ENCODE results near the gene UCKL1. TPM values are rescaled to one million over a fixed set of nuclear protein-coding genes. Genes with fewer than 3 reads are reported as not detected.

Gene UCKL1
- total RNA-seq, 1 donor from 2014 or later: 33.4 TPM

DNA sequence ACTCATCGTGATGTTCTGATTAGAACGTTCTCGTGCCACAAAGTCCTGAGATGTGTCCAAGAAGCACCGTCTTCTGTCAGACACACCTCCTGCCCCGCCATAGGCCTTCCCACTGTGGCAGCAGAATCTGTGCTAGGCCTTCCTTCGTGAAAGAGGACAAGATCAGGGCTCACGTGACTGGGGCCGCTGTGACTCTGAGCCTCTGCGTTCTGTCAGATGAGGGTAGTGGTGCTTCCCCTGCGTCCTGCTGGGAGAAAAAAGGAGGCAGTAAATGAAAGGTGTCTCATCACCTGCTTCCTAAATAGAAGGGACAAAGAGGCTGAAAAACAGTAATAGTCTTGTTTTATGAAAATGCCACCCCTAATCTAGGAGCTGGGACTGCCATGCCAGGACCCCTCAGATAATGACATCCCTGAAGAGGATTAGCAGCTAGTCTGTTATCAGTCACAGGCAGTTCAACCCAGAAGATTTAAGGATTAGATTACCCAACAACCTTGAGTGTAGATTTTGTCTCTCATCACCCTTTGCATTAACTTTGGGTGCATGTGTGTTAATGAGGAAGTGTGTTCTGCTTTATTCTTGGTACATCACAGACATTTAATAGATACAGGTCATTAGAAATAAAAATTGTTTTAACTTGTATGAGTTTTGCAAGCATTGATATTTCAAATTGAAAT lies 57.2 kb downstream of the UCKL1 start:
- FAIRE-seq (no peak), DNase-seq (ENCODE audit: low read depth) (no peak)
- H3K9me3 ChIP-seq (ENCODE audit: insufficient read depth, low read depth, low read length): no peaks in the 10 kb centered on the region
- no peaks in the 10 kb centered on the region for H3K27me3 ChIP-seq (ENCODE audit: insufficient read depth, low read length)
- H3K9ac ChIP-seq (ENCODE audit: low read length): no peak overlapping the region
- no peak overlapping the region for H2AFZ ChIP-seq (ENCODE audit: low read depth, low read length)
- Mint-ChIP-seq H3K9me3 (ENCODE audit: unreplicated experiment) (no peaks in the 10 kb centered on the region), H3K4me1 (ENCODE audit: low read depth, unreplicated experiment) (peaks cover 23% of the 10 kb centered on the region), H3K27ac (ENCODE audit: unreplicated experiment) (no peak overlapping the region), H3K36me3 (ENCODE audit: low read depth, unreplicated experiment) (peaks cover 4% of the 10 kb centered on the region), H3K4me3 (ENCODE audit: unreplicated experiment) (no peak overlapping the region), H3K27me3 (ENCODE audit: low read depth, unreplicated experiment) (no peaks in the 10 kb centered on the region)
- no peaks in the 10 kb centered on the region for H3K36me3 ChIP-seq (ENCODE audit: insufficient read depth, low read length)
- H4K20me1 ChIP-seq (ENCODE audit: insufficient read depth, low read length): peaks cover 77% of the 10 kb centered on the region
- H3K79me2 ChIP-seq (ENCODE audit: insufficient read depth, low read length): peaks cover 85% of the 10 kb centered on the region
- no peak overlapping the region for H3K4me3 ChIP-seq (ENCODE audit: insufficient read depth, low read depth, low read length)
- H3K4me2 ChIP-seq (ENCODE audit: low read length): no peak overlapping the region
- H3K4me1 ChIP-seq (ENCODE audit: insufficient read depth, low read length): peaks cover 13% of the 10 kb centered on the region
- TF ChIP-seq, protein P1, sequence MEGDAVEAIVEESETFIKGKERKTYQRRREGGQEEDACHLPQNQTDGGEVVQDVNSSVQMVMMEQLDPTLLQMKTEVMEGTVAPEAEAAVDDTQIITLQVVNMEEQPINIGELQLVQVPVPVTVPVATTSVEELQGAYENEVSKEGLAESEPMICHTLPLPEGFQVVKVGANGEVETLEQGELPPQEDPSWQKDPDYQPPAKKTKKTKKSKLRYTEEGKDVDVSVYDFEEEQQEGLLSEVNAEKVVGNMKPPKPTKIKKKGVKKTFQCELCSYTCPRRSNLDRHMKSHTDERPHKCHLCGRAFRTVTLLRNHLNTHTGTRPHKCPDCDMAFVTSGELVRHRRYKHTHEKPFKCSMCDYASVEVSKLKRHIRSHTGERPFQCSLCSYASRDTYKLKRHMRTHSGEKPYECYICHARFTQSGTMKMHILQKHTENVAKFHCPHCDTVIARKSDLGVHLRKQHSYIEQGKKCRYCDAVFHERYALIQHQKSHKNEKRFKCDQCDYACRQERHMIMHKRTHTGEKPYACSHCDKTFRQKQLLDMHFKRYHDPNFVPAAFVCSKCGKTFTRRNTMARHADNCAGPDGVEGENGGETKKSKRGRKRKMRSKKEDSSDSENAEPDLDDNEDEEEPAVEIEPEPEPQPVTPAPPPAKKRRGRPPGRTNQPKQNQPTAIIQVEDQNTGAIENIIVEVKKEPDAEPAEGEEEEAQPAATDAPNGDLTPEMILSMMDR (IDR thresholded peaks at IDR 0.05; ENCODE audit: insufficient read depth, low read depth, low read length): no peak
- TF ChIP-seq EZH2 (IDR thresholded peaks at IDR 0.05; ENCODE audit: insufficient read depth, low read length): no peak
- no peak overlapping the region for H3K27ac ChIP-seq (ENCODE audit: low read depth, low read length)

DNA sequence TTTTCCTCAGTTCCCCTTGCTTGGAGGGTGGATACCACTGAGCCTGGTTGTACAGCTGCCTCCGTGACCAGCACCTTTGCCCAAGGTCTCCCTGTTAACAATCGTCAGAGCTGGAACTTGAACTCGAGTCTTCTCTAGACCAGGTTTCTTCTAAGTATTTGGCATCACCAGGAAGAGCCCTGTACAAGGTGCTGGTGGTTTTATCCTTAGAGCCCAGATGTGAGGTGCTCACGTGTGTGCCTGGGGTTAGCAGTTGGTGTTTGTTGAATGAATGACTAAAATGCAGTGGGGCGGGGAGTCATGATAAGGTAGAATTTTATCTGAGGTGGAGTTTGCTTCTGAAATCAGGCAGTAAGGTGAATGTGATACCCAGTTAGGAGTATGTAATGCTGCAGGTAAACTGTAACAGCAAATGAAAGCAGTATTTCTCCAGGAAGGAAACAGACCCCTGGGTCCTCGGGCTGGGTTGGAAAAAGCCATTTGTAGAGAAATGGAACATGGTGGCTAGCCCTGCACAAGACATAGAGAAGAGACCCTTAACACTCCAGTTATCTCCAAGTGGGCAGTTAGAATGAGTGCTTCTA lies 58.1 kb downstream of the UCKL1 start:
- Histone ChIP-seq H3K79me2 (ENCODE audit: insufficient read depth, low read length) (peaks cover 75% of the 10 kb centered on the region), H3K27me3 (ENCODE audit: insufficient read depth, low read length) (no peaks in the 10 kb centered on the region), H4K20me1 (ENCODE audit: insufficient read depth, low read length) (peaks cover 73% of the 10 kb centered on the region), H3K4me1 (ENCODE audit: insufficient read depth, low read length) (peaks cover 10% of the 10 kb centered on the region), H3K4me3 (ENCODE audit: insufficient read depth, low read depth, low read length) (no peak overlapping the region), H3K4me2 (ENCODE audit: low read length) (no peak overlapping the region), H3K9ac (ENCODE audit: low read length) (no peak overlapping the region), H3K36me3 (ENCODE audit: insufficient read depth, low read length) (no peaks in the 10 kb centered on the region), H3K27ac (ENCODE audit: low read depth, low read length) (no peak overlapping the region), H3K9me3 (ENCODE audit: insufficient read depth, low read depth, low read length) (no peaks in the 10 kb centered on the region), H2AFZ (ENCODE audit: low read depth, low read length) (no peak overlapping the region)
- Mint-ChIP-seq H3K27me3 (ENCODE audit: low read depth, unreplicated experiment) (no peaks in the 10 kb centered on the region), H3K27ac (ENCODE audit: unreplicated experiment) (no peak overlapping the region), H3K4me3 (ENCODE audit: unreplicated experiment) (peak overlapping the region; percentile 71), H3K4me1 (ENCODE audit: low read depth, unreplicated experiment) (peaks cover 18% of the 10 kb centered on the region), H3K36me3 (ENCODE audit: low read depth, unreplicated experiment) (peaks cover 4% of the 10 kb centered on the region), H3K9me3 (ENCODE audit: unreplicated experiment) (no peaks in the 10 kb centered on the region)
- FAIRE-seq: no peak
- TF ChIP-seq, protein P1 (IDR thresholded peaks at IDR 0.05; ENCODE audit: insufficient read depth, low read depth, low read length): no peak
- TF ChIP-seq EZH2 (IDR thresholded peaks at IDR 0.05; ENCODE audit: insufficient read depth, low read length): no peak
- DNase-seq (ENCODE audit: low read depth): no peak

Data from astrocyte (in vitro differentiated cells and primary cell).